Keratinocyte (primary cell): ENCODE measurements around the gene DIP2B.

Source experiments
- EZH2 ChIP-seq: IDR thresholded peaks from one replicate; pipeline ENCODE4 v1.6.1; 2012; ENCODE audit warnings: inconsistent platforms, mild to moderate bottlenecking, low read length, moderate library complexity
- TF ChIP-seq, protein P1 (sequence below), 3 experiments: IDR thresholded peaks in 1 of 3; conservative IDR thresholded peaks in 1 of 3; optimal IDR thresholded peaks in 1 of 3; 2 replicates in 2 of 3; 3 replicates in 1 of 3; pipeline versions ENCODE3 to v1.5.1; 2011; ENCODE audit warnings: low read length in 3 of 3, mild to moderate bottlenecking in 3 of 3, moderate library complexity in 2 of 3, control low read depth in 1 of 3, inconsistent platforms in 1 of 3; ENCODE audit not compliant: insufficient read depth in 2 of 3; ENCODE audit errors: extremely low read depth in 1 of 3

GRCh38 chr12:50572287-50572686 is 67.5 kb downstream of the DIP2B start:
- TF ChIP-seq, protein P1, sequence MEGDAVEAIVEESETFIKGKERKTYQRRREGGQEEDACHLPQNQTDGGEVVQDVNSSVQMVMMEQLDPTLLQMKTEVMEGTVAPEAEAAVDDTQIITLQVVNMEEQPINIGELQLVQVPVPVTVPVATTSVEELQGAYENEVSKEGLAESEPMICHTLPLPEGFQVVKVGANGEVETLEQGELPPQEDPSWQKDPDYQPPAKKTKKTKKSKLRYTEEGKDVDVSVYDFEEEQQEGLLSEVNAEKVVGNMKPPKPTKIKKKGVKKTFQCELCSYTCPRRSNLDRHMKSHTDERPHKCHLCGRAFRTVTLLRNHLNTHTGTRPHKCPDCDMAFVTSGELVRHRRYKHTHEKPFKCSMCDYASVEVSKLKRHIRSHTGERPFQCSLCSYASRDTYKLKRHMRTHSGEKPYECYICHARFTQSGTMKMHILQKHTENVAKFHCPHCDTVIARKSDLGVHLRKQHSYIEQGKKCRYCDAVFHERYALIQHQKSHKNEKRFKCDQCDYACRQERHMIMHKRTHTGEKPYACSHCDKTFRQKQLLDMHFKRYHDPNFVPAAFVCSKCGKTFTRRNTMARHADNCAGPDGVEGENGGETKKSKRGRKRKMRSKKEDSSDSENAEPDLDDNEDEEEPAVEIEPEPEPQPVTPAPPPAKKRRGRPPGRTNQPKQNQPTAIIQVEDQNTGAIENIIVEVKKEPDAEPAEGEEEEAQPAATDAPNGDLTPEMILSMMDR (optimal IDR thresholded peaks at IDR 0.05 in 1 of 3, IDR thresholded peaks at IDR 0.05 in 1 of 3, conservative IDR thresholded peaks at IDR 0.05 in 1 of 3; ENCODE audit: extremely low read depth in 1 of 3, insufficient read depth in 2 of 3, low read length in 3 of 3): no peak
- no peak for TF ChIP-seq EZH2
